ENCODE measurements around the gene PTPN1. TPM values are rescaled to one million over a fixed set of nuclear protein-coding genes. Genes with fewer than 3 reads are reported as not detected.

Gene PTPN1
- polyA plus RNA-seq, 3 donors: 12.4 to 21.4 (median 19.1) TPM

GRCh38 chr20:50625986-50626677, 115.9 kb downstream of the PTPN1 start:
- no peak for DNase-seq

GRCh38 chr20:50627747-50628146, 117.6 kb downstream of the PTPN1 start:
- Histone ChIP-seq H3K4me1 (ENCODE audit: control insufficient read depth in 1 of 2, insufficient read depth in 2 of 2, low read length in 2 of 2) (no peaks in the 10 kb centered on the region), H3K36me3 (replicated peaks in 1 of 2; ENCODE audit: control insufficient read depth in 1 of 2, insufficient read depth in 2 of 2, low read length in 2 of 2) (no peaks in the 10 kb centered on the region), H3K9me3 (replicated peaks in 1 of 2; ENCODE audit: control insufficient read depth in 1 of 2, insufficient read depth in 1 of 2, low read length in 2 of 2) (no peaks in the 10 kb centered on the region), H3K27ac (ENCODE audit: low read depth in 1 of 2, low read length in 2 of 2) (no peak overlapping the region), H3K79me2 (ENCODE audit: insufficient read depth, low read length) (no peaks in the 10 kb centered on the region), H3K4me2 (replicated peaks; ENCODE audit: extremely low read depth, low read length, poor library complexity, severe bottlenecking) (no peak overlapping the region), H3K27me3 (ENCODE audit: control insufficient read depth in 2 of 2, insufficient read depth in 2 of 2, low read length in 2 of 2) (no peaks in the 10 kb centered on the region), H3K9ac (ENCODE audit: insufficient read depth, low read length, poor library complexity, severe bottlenecking) (no peak overlapping the region), H3K4me3 (replicated peaks in 1 of 3; ENCODE audit: low read depth in 2 of 3, low read length in 3 of 3) (no peak overlapping the region), H2AFZ (ENCODE audit: insufficient read depth, low read depth, low read length, poor library complexity, severe bottlenecking) (no peak overlapping the region), H4K20me1 (ENCODE audit: insufficient read depth, low read length) (no peaks in the 10 kb centered on the region)
- TF ChIP-seq, protein P1, sequence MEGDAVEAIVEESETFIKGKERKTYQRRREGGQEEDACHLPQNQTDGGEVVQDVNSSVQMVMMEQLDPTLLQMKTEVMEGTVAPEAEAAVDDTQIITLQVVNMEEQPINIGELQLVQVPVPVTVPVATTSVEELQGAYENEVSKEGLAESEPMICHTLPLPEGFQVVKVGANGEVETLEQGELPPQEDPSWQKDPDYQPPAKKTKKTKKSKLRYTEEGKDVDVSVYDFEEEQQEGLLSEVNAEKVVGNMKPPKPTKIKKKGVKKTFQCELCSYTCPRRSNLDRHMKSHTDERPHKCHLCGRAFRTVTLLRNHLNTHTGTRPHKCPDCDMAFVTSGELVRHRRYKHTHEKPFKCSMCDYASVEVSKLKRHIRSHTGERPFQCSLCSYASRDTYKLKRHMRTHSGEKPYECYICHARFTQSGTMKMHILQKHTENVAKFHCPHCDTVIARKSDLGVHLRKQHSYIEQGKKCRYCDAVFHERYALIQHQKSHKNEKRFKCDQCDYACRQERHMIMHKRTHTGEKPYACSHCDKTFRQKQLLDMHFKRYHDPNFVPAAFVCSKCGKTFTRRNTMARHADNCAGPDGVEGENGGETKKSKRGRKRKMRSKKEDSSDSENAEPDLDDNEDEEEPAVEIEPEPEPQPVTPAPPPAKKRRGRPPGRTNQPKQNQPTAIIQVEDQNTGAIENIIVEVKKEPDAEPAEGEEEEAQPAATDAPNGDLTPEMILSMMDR (IDR thresholded peaks at IDR 0.05): no peak
- WGBS (ENCODE audit: insufficient coverage): 88% methylated on average over 9 of the region's 9 CpGs
- H3K4me1 Mint-ChIP-seq: no peaks in the 10 kb centered on the region
- no peak overlapping the region for H3K4me3 Mint-ChIP-seq
- DNase-seq: no peak
- peaks cover 0 to 6% (median 3%) of the 10 kb centered on the region in 3 donors for H3K27me3 Mint-ChIP-seq (ENCODE audit: low read depth in 3 of 3)
- no peaks in the 10 kb centered on the region for H3K9me3 Mint-ChIP-seq
- no peak overlapping the region for H3K27ac Mint-ChIP-seq
- intact Hi-C loops (cut with micrococcal nuclease): no loop called here
- no peaks in the 10 kb centered on the region for H3K36me3 Mint-ChIP-seq

More at GRCh38 chr20:50625986-50626677, 115.9 kb downstream of the PTPN1 start:
- Mint-ChIP-seq H3K4me3 (no peak overlapping the region), H3K4me1 (no peaks in the 10 kb centered on the region), H3K27me3 (ENCODE audit: low read depth in 3 of 3) (peaks cover 0 to 8% (median 3%) of the 10 kb centered on the region in 3 donors), H3K27ac (no peak overlapping the region), H3K9me3 (peaks cover 2 to 7% (median 3%) of the 10 kb centered on the region in 7 donors), H3K36me3 (no peaks in the 10 kb centered on the region)
- no peaks in the 10 kb centered on the region for H3K36me3 ChIP-seq (replicated peaks in 1 of 2; ENCODE audit: control insufficient read depth in 1 of 2, insufficient read depth in 2 of 2, low read length in 2 of 2)
- WGBS (ENCODE audit: insufficient coverage): 55% methylated on average over 11 of the region's 15 CpGs
- no peaks in the 10 kb centered on the region for H3K4me1 ChIP-seq (ENCODE audit: control insufficient read depth in 1 of 2, insufficient read depth in 2 of 2, low read length in 2 of 2)
- H2AFZ ChIP-seq (ENCODE audit: insufficient read depth, low read depth, low read length, poor library complexity, severe bottlenecking): no peak overlapping the region
- H3K9me3 ChIP-seq (replicated peaks in 1 of 2; ENCODE audit: control insufficient read depth in 1 of 2, insufficient read depth in 1 of 2, low read length in 2 of 2): peaks cover 2 to 5% of the 10 kb centered on the region in 2 donors
- no peak overlapping the region for H3K9ac ChIP-seq (ENCODE audit: insufficient read depth, low read length, poor library complexity, severe bottlenecking)
- intact Hi-C loops (cut with micrococcal nuclease): no loop called here
- no peak overlapping the region for H3K27ac ChIP-seq (ENCODE audit: low read depth in 1 of 2, low read length in 2 of 2)
- H4K20me1 ChIP-seq (ENCODE audit: insufficient read depth, low read length): no peaks in the 10 kb centered on the region
- H3K79me2 ChIP-seq (ENCODE audit: insufficient read depth, low read length): no peaks in the 10 kb centered on the region
- no peak overlapping the region for H3K4me2 ChIP-seq (replicated peaks; ENCODE audit: extremely low read depth, low read length, poor library complexity, severe bottlenecking)
- H3K4me3 ChIP-seq (replicated peaks in 1 of 3; ENCODE audit: low read depth in 2 of 3, low read length in 3 of 3): no peak overlapping the region
- TF ChIP-seq, protein P1 (IDR thresholded peaks at IDR 0.05): peak; percentile 35
- no peaks in the 10 kb centered on the region for H3K27me3 ChIP-seq (ENCODE audit: control insufficient read depth in 2 of 2, insufficient read depth in 2 of 2, low read length in 2 of 2)
